CD14-positive monocyte (primary cell): ENCODE data around the gene GIT1. TPM values are rescaled to one million over a fixed set of nuclear protein-coding genes. Genes with fewer than 3 reads are reported as not detected.

Experiments
- DNase-seq, 3 donors: peaks; one replicate each; pipeline ENCODE4 v3.0.0-alpha.2; 2011 to 2022
- H2AFZ ChIP-seq: 2 replicates; pipeline ENCODE4 v1.6.0; 2012; ENCODE audit warnings: mild to moderate bottlenecking, low read depth, low read length, inconsistent platforms; ENCODE audit not compliant: insufficient read depth, poor library complexity, severe bottlenecking
- H3K27ac ChIP-seq, 2 donors: 1 replicate in 1 of 2; 2 replicates in 1 of 2; pipeline ENCODE4 v1.5.1; 2012 to 2013; ENCODE audit warnings: low read length in 2 of 2, control low read depth in 1 of 2, inconsistent platforms in 1 of 2, low read depth in 1 of 2, mild to moderate bottlenecking in 1 of 2
- H3K27me3 ChIP-seq, 2 donors: one replicate each; pipeline versions ENCODE4 v1.6.0 to v1.6.1; 2011 to 2013; ENCODE audit warnings: low read length in 2 of 2; ENCODE audit not compliant: control insufficient read depth in 2 of 2, insufficient read depth in 2 of 2
- H3K36me3 ChIP-seq, 2 donors: replicated peaks in 1 of 2; 1 replicate in 1 of 2; 2 replicates in 1 of 2; pipeline versions ENCODE4 v1.5.1 to v1.6.1; 2012 to 2013; ENCODE audit warnings: low read length in 2 of 2, control low read depth in 1 of 2, inconsistent platforms in 1 of 2, mild to moderate bottlenecking in 1 of 2; ENCODE audit not compliant: insufficient read depth in 2 of 2, control insufficient read depth in 1 of 2
- H3K4me1 ChIP-seq, 2 donors: 1 replicate in 1 of 2; 2 replicates in 1 of 2; pipeline versions ENCODE4 v1.5.1 to v1.6.1; 2012 to 2013; ENCODE audit warnings: low read length in 2 of 2, control low read depth in 1 of 2, inconsistent platforms in 1 of 2, mild to moderate bottlenecking in 1 of 2, moderate library complexity in 1 of 2; ENCODE audit not compliant: insufficient read depth in 2 of 2, control insufficient read depth in 1 of 2
- H3K4me2 ChIP-seq: replicated peaks from 2 replicates; pipeline ENCODE3; 2012; ENCODE audit warnings: low read length, moderate library complexity, mild to moderate bottlenecking; ENCODE audit not compliant: poor library complexity, severe bottlenecking; ENCODE audit errors: extremely low read depth
- H3K4me3 ChIP-seq, 3 experiments: fragments of 200-600 bp in 1 of 3; sonication (generic) in 1 of 3; replicated peaks in 1 of 3; 1 replicate in 2 of 3; 2 replicates in 1 of 3; pipeline ENCODE4 v1.5.1; 2011 to 2013; ENCODE audit warnings: low read length in 3 of 3, mild to moderate bottlenecking in 3 of 3, control low read depth in 2 of 3, low read depth in 2 of 3, inconsistent platforms in 1 of 3, moderate library complexity in 1 of 3
- H3K79me2 ChIP-seq: 2 replicates; pipeline ENCODE4 v1.6.0; 2012; ENCODE audit warnings: mild to moderate bottlenecking, control low read depth, inconsistent platforms, low read length, moderate library complexity; ENCODE audit not compliant: insufficient read depth
- H3K9ac ChIP-seq: 2 replicates; pipeline ENCODE4 v1.6.0; 2017; ENCODE audit warnings: low read length, mild to moderate bottlenecking; ENCODE audit not compliant: insufficient read depth, poor library complexity, severe bottlenecking
- H3K9me3 ChIP-seq, 2 donors: replicated peaks in 1 of 2; 1 replicate in 1 of 2; 2 replicates in 1 of 2; pipeline versions ENCODE4 v1.5.1 to v1.6.1; 2012 to 2013; ENCODE audit warnings: low read length in 2 of 2, control low read depth in 1 of 2; ENCODE audit not compliant: control insufficient read depth in 1 of 2, insufficient read depth in 1 of 2
- H4K20me1 ChIP-seq: 2 replicates; pipeline ENCODE4 v1.6.0; 2012; ENCODE audit warnings: mild to moderate bottlenecking, low read length, control low read depth, moderate library complexity; ENCODE audit not compliant: insufficient read depth
- H3K27ac Mint-ChIP-seq, 7 donors: one replicate each; pipeline ENCODE4 v1.8.0; 2020; ENCODE audit warnings: mild to moderate bottlenecking in 7 of 7, mixed read lengths in 7 of 7, moderate library complexity in 6 of 7, inconsistent platforms in 2 of 7
- H3K27me3 Mint-ChIP-seq, 3 donors: one replicate each; pipeline ENCODE4 v1.8.0; 2021 to 2022; ENCODE audit warnings: low read depth in 3 of 3, mild to moderate bottlenecking in 3 of 3, mixed read lengths in 3 of 3, moderate library complexity in 3 of 3, inconsistent platforms in 1 of 3
- H3K36me3 Mint-ChIP-seq, 2 donors: one replicate each; pipeline ENCODE4 v1.8.0; 2020; ENCODE audit warnings: mixed read lengths in 2 of 2, inconsistent platforms in 1 of 2, mild to moderate bottlenecking in 1 of 2
- H3K4me1 Mint-ChIP-seq: one replicate; pipeline ENCODE4 v1.8.0; 2020; ENCODE audit warnings: mild to moderate bottlenecking, mixed read lengths
- H3K4me3 Mint-ChIP-seq, 2 donors: one replicate each; pipeline ENCODE4 v1.8.0; 2020; ENCODE audit warnings: mild to moderate bottlenecking in 2 of 2, mixed read lengths in 2 of 2, moderate library complexity in 1 of 2
- H3K9me3 Mint-ChIP-seq, 7 donors: one replicate each; pipeline ENCODE4 v1.8.0; 2020 to 2022; ENCODE audit warnings: mixed read lengths in 7 of 7, mild to moderate bottlenecking in 6 of 7, moderate library complexity in 6 of 7, inconsistent platforms in 2 of 7
- CTCF ChIP-seq: fragments of 200-600 bp; IDR thresholded peaks from one replicate; pipeline ENCODE4 v1.8.0; 2022; ENCODE audit warnings: antibody characterized with exemption, mild to moderate bottlenecking
- WGBS: methylation state at CpG from one replicate; pipeline ENCODE4 v1.1.5; 2013; ENCODE audit warnings: missing lambda C conversion rate; ENCODE audit not compliant: insufficient coverage; 5-methylcytosine and 5-hydroxymethylcytosine counted together
- intact Hi-C, 2 donors: fragments of 100-400 bp; cut with micrococcal nuclease; formaldehyde crosslinking; loops; one replicate each; pipeline versions ENCODE4 v1.15.0 to v1.15.1; 2023
- polyA plus RNA-seq, 3 donors: library from polyadenylated mRNA; depleted of rRNA in 1 of 3; unstranded in 2 of 3; stranded (reverse) in 1 of 3; fragments of 300-500 nt in 2 of 3; fragments of >200 nt in 1 of 3; fragmentation: Illumina TruSeq in 2 of 3; gene quantifications; 1 replicate in 2 of 3; 2 replicates in 1 of 3; pipeline ENCODE4 v1.2.3, GENCODE V29; 2012 to 2021

Gene GIT1
- polyA plus RNA-seq, 3 donors: 3.1 to 41.7 (median 4.4) TPM

- no peak for TF ChIP-seq CTCF
- H3K4me1 Mint-ChIP-seq: no peaks in the 10 kb centered on the region
- H3K27me3 Mint-ChIP-seq: no peaks in the 10 kb centered on the region
- H3K27ac ChIP-seq: no peak overlapping the region
- peaks cover 56% of the 10 kb centered on the region for H4K20me1 ChIP-seq
- no peak overlapping the region for H3K4me3 Mint-ChIP-seq
- H2AFZ ChIP-seq: no peak overlapping the region
- intact Hi-C loops: no loop called here
- no peak overlapping the region for H3K9ac ChIP-seq
- no peaks in the 10 kb centered on the region for H3K9me3 ChIP-seq
- H3K36me3 Mint-ChIP-seq: peaks cover 52 to 91% of the 10 kb centered on the region in 2 donors
- no CpG with 5 or more reads among the region's 3 CpGs for WGBS
- H3K4me3 ChIP-seq: no peak overlapping the region
- H3K4me1 ChIP-seq: no peaks in the 10 kb centered on the region
- H3K9me3 Mint-ChIP-seq: peaks cover 0 to 3% (median 0%) of the 10 kb centered on the region in 7 donors
- H3K79me2 ChIP-seq: no peaks in the 10 kb centered on the region
- DNase-seq: no peak
- no peak overlapping the region for H3K4me2 ChIP-seq
- H3K27ac Mint-ChIP-seq: no peak overlapping the region
- H3K36me3 ChIP-seq: peaks cover 66 to 97% of the 10 kb centered on the region in 2 donors
- no peaks in the 10 kb centered on the region for H3K27me3 ChIP-seq
Measured at GRCh38 chr17:29526322-29526721, 63.1 kb downstream of the GIT1 start.

- H3K36me3 ChIP-seq: peaks cover 66 to 100% of the 10 kb centered on the region in 2 donors
- Mint-ChIP-seq H3K4me1 (no peaks in the 10 kb centered on the region), H3K36me3 (peaks cover 57 to 92% of the 10 kb centered on the region in 2 donors), H3K27ac (no peak overlapping the region), H3K27me3 (no peaks in the 10 kb centered on the region), H3K9me3 (peaks cover 0 to 2% (median 0%) of the 10 kb centered on the region in 7 donors), H3K4me3 (no peak overlapping the region)
- WGBS: no CpG with 5 or more reads among the region's 3 CpGs
- H3K9me3 ChIP-seq: no peaks in the 10 kb centered on the region
- H3K4me2 ChIP-seq: no peak overlapping the region
- H4K20me1 ChIP-seq: peaks cover 46% of the 10 kb centered on the region
- no peak overlapping the region for H3K9ac ChIP-seq
- no peak for TF ChIP-seq CTCF
- no peaks in the 10 kb centered on the region for H3K27me3 ChIP-seq
- no peak overlapping the region for H2AFZ ChIP-seq
- H3K4me3 ChIP-seq: no peak overlapping the region
- no peaks in the 10 kb centered on the region for H3K4me1 ChIP-seq
- no peak overlapping the region for H3K27ac ChIP-seq
- no peaks in the 10 kb centered on the region for H3K79me2 ChIP-seq
- intact Hi-C loops: no loop called here
- no peak for DNase-seq
Measured at GRCh38 chr17:29524692-29525091, 64.8 kb downstream of the GIT1 start.

Other genes with a start within 250 kb of the GIT1 start
- gene TAOK1, start 199.3 kb downstream of the GIT1 start, polyA plus RNA-seq: 10 to 100 TPM in 1 of 3 donors, 1 to 10 TPM in 2; 2.4 to 13.9 (median 4.8) TPM
- gene ABHD15, start 22.6 kb downstream of the GIT1 start, polyA plus RNA-seq: 1 to 10 TPM; 3.1 to 4.6 (median 3.6) TPM
- 10 to 100 TPM in 2 of 3 donors, 1 to 10 TPM in 1; 9.4 to 58.6 (median 14.4) TPM for gene TP53I13, start 20.9 kb downstream of the GIT1 start, polyA plus RNA-seq
- under 1 TPM in 1 of 3 donors, not detected in 2; 0.37 TPM for gene ANKRD13B, start 3.5 kb upstream of the GIT1 start, polyA plus RNA-seq
- gene CORO6, start 33.3 kb upstream of the GIT1 start, polyA plus RNA-seq: 1 to 10 TPM in 1 of 3 donors, not detected in 2; 1.3 TPM